Ovary (tissue), 3 donors: ENCODE data around the gene LMTK2.

Experiments used
- POLR2A ChIP-seq: fragments of 450-650 bp; IDR thresholded peaks from one replicate; pipeline ENCODE4 v1.6.1; 2017; ENCODE audit warnings: antibody characterized with exemption, mild to moderate bottlenecking, moderate library complexity
- TF ChIP-seq, protein P1 (sequence below), 3 donors: fragments of 450-650 bp in 2 of 3; fragments of 200-600 bp in 1 of 3; IDR thresholded peaks; one replicate each; pipeline versions ENCODE4 v1.5.1 to v1.8.0; 2016 to 2022; ENCODE audit warnings: antibody characterized with exemption in 3 of 3, mild to moderate bottlenecking in 1 of 3
- donor health status: DM: no; HTN: no; CAD: no.

DNA sequence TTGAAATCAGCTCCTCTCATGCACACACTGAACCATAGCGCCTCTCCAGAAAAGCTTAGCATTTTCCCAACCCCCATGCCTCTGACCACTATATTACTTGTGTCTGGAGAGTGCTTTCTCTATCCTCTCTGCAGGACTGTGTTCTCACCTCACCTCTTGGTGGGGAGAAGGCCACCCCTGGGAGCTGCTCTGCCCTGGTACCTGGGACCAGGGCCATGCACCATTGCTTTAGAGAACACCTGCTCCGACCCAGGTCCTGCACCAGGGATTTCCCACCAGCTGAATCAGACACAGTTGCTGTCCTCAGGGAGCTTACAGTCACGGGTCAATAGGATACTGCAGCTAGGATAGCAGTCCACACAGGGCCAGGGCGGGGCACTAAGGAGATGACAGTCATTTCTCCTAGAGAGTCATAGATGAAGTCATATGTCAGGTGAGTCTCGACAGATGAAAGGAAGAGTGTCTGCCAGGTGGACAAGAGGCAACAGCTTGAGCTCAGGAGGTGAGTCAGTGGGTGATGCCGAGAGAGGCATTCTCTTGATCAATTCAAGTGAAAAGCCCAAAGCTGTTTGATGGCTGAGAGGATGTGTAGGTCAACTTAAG is 619 bp upstream of the LMTK2 start:
- TF ChIP-seq, protein P1, sequence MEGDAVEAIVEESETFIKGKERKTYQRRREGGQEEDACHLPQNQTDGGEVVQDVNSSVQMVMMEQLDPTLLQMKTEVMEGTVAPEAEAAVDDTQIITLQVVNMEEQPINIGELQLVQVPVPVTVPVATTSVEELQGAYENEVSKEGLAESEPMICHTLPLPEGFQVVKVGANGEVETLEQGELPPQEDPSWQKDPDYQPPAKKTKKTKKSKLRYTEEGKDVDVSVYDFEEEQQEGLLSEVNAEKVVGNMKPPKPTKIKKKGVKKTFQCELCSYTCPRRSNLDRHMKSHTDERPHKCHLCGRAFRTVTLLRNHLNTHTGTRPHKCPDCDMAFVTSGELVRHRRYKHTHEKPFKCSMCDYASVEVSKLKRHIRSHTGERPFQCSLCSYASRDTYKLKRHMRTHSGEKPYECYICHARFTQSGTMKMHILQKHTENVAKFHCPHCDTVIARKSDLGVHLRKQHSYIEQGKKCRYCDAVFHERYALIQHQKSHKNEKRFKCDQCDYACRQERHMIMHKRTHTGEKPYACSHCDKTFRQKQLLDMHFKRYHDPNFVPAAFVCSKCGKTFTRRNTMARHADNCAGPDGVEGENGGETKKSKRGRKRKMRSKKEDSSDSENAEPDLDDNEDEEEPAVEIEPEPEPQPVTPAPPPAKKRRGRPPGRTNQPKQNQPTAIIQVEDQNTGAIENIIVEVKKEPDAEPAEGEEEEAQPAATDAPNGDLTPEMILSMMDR (IDR thresholded peaks at IDR 0.05), result no peak
- no peak for TF ChIP-seq POLR2A
